ENCODE measurements around the gene MYO1D.

The MYO1D gene

DNA sequence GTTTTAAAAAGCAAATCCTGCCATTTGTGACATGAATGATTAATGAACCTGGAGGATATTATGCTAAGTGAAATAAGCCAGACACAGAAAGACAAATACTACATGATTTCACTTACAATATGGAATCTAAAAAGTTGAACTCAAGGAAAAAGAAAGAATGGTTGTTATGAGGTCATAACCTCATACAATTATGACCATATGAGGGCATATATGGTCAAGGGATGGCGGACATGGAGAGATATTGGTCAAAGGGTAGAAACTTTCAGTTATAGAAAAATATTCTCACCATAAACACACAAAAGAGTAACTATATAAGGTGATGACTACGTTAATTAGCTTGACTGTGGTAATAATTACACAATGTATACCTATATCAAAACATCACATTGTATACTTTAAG, 56.5 kb downstream of the MYO1D start:
- no peak overlapping the region for H3K4me3 ChIP-seq (ENCODE audit: low read depth, low read length)
- no peaks in the 10 kb centered on the region for H3K27me3 ChIP-seq (replicated peaks)
- in situ Hi-C loops (cut with HindIII; ENCODE audit: low pct_ligation_motif_present, low sequenced_read_pairs), result no loop called here
- H3K27ac ChIP-seq, result no peak overlapping the region
- H3K36me3 ChIP-seq (replicated peaks), result no peaks in the 10 kb centered on the region
- DNase-seq, result no peak
- TF ChIP-seq, protein P1, sequence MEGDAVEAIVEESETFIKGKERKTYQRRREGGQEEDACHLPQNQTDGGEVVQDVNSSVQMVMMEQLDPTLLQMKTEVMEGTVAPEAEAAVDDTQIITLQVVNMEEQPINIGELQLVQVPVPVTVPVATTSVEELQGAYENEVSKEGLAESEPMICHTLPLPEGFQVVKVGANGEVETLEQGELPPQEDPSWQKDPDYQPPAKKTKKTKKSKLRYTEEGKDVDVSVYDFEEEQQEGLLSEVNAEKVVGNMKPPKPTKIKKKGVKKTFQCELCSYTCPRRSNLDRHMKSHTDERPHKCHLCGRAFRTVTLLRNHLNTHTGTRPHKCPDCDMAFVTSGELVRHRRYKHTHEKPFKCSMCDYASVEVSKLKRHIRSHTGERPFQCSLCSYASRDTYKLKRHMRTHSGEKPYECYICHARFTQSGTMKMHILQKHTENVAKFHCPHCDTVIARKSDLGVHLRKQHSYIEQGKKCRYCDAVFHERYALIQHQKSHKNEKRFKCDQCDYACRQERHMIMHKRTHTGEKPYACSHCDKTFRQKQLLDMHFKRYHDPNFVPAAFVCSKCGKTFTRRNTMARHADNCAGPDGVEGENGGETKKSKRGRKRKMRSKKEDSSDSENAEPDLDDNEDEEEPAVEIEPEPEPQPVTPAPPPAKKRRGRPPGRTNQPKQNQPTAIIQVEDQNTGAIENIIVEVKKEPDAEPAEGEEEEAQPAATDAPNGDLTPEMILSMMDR (IDR thresholded peaks at IDR 0.05; ENCODE audit: low read depth, low read length, missing control alignments), result no peak

DNA sequence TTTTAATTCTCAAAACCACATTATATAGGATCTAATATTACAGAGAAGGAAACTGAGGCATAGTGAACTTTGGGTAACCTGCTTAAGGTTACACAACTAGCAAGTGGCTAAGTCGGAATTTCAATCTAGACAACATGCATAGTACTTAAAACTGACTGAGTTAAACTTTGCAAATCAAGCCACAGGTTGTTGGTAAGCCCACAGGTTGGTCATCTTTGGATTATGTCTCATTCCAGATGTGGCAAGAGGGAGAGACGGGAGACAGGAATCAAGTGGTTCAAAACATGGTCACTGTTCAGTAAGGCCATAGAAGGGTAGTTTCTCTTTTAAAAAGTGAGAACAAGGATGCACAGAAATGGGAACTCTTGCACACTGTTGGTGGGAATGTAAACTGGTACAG, 57.1 kb downstream of the MYO1D start:
- H3K27ac ChIP-seq, result no peak overlapping the region
- no peaks in the 10 kb centered on the region for H3K36me3 ChIP-seq (replicated peaks)
- no peak overlapping the region for H3K4me3 ChIP-seq (ENCODE audit: low read depth, low read length)
- in situ Hi-C loops (cut with HindIII; ENCODE audit: low pct_ligation_motif_present, low sequenced_read_pairs), result no loop called here
- no peaks in the 10 kb centered on the region for H3K27me3 ChIP-seq (replicated peaks)
- DNase-seq, result no peak
- TF ChIP-seq, protein P1 (IDR thresholded peaks at IDR 0.05; ENCODE audit: low read depth, low read length, missing control alignments), result no peak

DNA sequence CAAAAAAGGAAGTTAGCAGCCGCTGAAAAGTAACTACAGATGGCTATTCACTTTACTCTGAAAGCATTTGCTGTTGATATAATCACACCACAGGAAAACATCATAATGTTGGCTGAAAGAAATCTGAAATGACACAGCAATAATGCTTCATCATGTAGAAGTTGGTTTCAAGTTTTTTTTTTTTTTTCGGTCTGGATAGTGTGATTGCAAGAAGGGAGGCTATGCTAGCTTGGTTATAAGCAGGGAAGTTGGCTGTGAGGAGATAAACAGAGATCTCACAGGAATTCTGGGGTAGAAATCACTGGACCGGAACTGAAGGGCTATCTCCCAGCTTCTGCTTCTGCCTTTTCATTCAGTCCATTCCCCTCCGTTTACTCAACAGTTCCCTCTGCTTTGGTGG, 57.9 kb downstream of the MYO1D start:
- H3K27ac ChIP-seq, result no peak overlapping the region
- no peak overlapping the region for H3K4me3 ChIP-seq (ENCODE audit: low read depth, low read length)
- in situ Hi-C loops (cut with HindIII; ENCODE audit: low pct_ligation_motif_present, low sequenced_read_pairs), result no loop called here
- H3K36me3 ChIP-seq (replicated peaks), result no peaks in the 10 kb centered on the region
- TF ChIP-seq, protein P1 (IDR thresholded peaks at IDR 0.05; ENCODE audit: low read depth, low read length, missing control alignments), result no peak
- no peaks in the 10 kb centered on the region for H3K27me3 ChIP-seq (replicated peaks)
- DNase-seq, result no peak

DNA sequence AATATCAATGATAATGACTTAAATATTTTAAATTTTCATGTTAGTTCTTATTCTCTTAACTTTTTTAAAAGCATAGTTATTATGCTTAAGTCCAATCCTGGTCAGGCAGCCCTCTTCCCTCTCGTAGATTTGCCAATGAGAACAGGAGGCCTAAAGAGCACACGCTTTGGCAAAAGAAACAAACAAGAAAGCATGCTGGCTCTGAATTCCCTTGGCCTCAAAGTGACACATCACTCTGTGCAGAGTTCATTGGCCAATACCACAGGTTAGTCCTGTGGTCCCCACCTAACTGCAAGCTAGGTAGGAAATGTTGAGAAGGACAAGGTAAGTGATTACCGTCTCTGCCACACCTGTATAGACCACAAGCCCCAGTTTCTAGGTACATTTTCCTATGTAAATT, 61.5 kb downstream of the MYO1D start:
- TF ChIP-seq, protein P1 (IDR thresholded peaks at IDR 0.05; ENCODE audit: low read depth, low read length, missing control alignments), result no peak

DNA sequence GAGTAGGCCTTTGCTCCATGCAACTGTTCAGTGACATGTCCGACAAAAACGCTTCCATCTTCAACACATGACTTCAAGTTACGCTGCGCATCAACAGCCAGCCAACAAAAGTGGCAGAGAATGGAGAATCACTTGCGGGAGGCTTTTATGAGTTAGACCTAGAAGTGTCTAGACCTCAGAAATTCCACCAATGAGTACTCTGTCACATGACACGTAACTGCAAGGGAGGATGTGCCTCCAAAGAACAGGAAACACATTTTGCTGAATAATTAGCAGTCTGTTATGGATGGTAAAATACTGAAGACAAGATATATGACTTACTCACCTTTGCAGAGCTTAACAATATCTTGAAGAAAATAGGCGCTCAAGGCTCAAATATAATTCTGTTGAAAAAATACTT, 62.1 kb downstream of the MYO1D start:
- in situ Hi-C loops (cut with HindIII; ENCODE audit: low pct_ligation_motif_present, low sequenced_read_pairs), result no loop called here
- Histone ChIP-seq H3K27me3 (replicated peaks) (no peaks in the 10 kb centered on the region), H3K36me3 (replicated peaks) (no peaks in the 10 kb centered on the region), H3K4me3 (ENCODE audit: low read depth, low read length) (no peak overlapping the region), H3K27ac (no peak overlapping the region)
- TF ChIP-seq, protein P1 (IDR thresholded peaks at IDR 0.05; ENCODE audit: low read depth, low read length, missing control alignments), result no peak
- DNase-seq, result no peak

More for the DNA sequence above, 61.5 kb downstream of the MYO1D start:
- H3K4me3 ChIP-seq (ENCODE audit: low read depth, low read length), result no peak overlapping the region
- H3K27me3 ChIP-seq (replicated peaks), result no peaks in the 10 kb centered on the region
- H3K27ac ChIP-seq, result no peak overlapping the region
- in situ Hi-C loops (cut with HindIII; ENCODE audit: low pct_ligation_motif_present, low sequenced_read_pairs), result no loop called here
- no peaks in the 10 kb centered on the region for H3K36me3 ChIP-seq (replicated peaks)
- no peak for DNase-seq

DNA sequence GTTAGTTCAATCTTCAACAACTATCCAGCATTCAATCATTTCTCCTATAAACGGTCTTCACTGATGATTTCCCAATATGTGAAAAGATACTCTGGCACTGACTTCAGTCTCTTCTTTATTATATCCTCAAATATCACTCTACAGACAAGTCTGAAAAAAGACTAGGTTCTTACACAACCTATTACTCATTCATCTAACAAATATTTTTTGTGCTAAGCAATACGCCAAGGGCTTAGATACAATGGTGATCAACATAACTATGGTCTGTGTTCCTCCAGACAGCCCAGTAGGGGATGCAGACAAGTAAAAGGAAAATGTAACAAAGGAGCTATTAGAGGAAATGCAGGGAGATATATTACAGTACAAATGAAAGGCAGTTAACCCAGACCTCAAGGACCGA, 63.9 kb downstream of the MYO1D start:
- Histone ChIP-seq H3K27me3 (replicated peaks) (no peaks in the 10 kb centered on the region), H3K36me3 (replicated peaks) (no peaks in the 10 kb centered on the region), H3K4me3 (ENCODE audit: low read depth, low read length) (no peak overlapping the region), H3K27ac (peak overlapping the region; percentile 35)
- in situ Hi-C loops (cut with HindIII; ENCODE audit: low pct_ligation_motif_present, low sequenced_read_pairs), result no loop called here
- DNase-seq, result peak; percentile 50
- TF ChIP-seq, protein P1 (IDR thresholded peaks at IDR 0.05; ENCODE audit: low read depth, low read length, missing control alignments), result peak; percentile 13

Measured in brain microvascular endothelial cell (primary cell).